Prostate gland (tissue), 2 donors: ENCODE measurements around the gene RCBTB2.

Experiments used
- CTCF ChIP-seq, 4 experiments: fragments of 200-600 bp in 2 of 4; fragments of 450-650 bp in 2 of 4; sonication (generic) in 2 of 4; IDR thresholded peaks; 1 replicate in 3 of 4; 2 replicates in 1 of 4; pipeline ENCODE4 v1.5.1; 2016 to 2019; ENCODE audit warnings: antibody characterized with exemption in 4 of 4, mild to moderate bottlenecking in 2 of 4, moderate library complexity in 2 of 4
- POLR2A ChIP-seq: fragments of 450-650 bp; IDR thresholded peaks from one replicate; pipeline ENCODE4 v1.6.1; 2016; ENCODE audit warnings: antibody characterized with exemption, mild to moderate bottlenecking

- TF ChIP-seq CTCF (IDR thresholded peaks at IDR 0.05) (no peak), POLR2A (no peak)
These were observed 42.2 kb upstream of the RCBTB2 start for GRCh38 chr13:48575031-48575430.
